NCI-H2171 (cell line): ENCODE data around the gene IFI16.
"Not testable (repeated sequence)": the region's sequence is repeated elsewhere in the genome, so short reads cannot be mapped to it uniquely, and the experiment has no call there.

Source experiments
- DNase-seq: peaks from one replicate; lab custom pipeline; 2025; lab: John Stamatoyannopoulos, UW

The IFI16 gene

DNA sequence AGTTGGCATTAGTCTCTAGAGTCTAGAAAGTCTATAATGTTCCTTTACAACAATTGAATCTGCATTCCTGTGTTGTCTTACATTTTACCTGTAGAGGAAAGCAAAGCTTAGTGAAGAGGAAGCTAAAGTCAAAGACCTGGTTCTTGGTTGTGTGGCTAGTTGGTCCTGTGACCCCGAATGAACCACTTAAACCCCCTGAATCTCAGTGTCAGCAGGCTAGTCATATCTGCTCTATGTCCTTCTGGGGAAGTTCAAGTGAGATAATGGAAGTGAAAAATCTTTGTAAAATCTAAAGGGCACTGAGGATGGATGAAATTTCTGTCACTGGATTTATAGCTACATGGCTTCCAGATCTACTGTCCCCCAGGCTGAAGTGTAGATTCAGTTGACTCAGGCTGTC is 90.9 kb downstream of the IFI16 start:
- DNase-seq, result no peak

DNA sequence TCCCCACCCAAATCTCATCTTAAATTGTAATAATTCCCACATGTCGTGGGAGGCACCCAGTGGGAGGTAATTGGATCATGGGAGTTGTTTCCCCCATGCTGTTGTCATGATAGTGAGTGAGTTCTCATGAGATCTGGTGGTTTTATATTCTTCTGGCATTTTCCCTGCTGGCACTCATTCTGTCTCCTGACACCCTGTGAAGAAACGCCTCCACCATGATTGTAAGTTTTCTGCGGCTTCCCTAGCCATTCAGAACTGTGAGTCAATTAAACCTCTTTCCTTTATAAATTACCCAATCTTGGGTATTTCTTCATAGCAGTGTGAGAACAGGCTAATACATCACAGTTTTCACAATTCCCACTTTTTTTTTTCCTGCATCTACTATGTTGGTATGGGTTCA is 93.3 kb downstream of the IFI16 start:
- DNase-seq, result not testable (repeated sequence)
